Esophagus mucosa (tissue), 1 donor: Measurements from ENCODE around the gene TMEM72. TPM values are rescaled to one million over a fixed set of nuclear protein-coding genes. Genes with fewer than 3 reads are reported as not detected.

Experiments
- ATAC-seq: fragments of 200-7000 bp; cut with Tn5 transposase; one replicate; pipeline ENCODE4 v1.9.1; 2020
- total RNA-seq: library from RNA; stranded (reverse); gene quantifications from one replicate; pipeline ENCODE4 v1.2.4, GENCODE V29; 2023
- donor health status: DM: yes; HTN: yes; CAD: no.

TMEM72 gene
- total RNA-seq, 1 donor from 2014 or later: not detected

- ATAC-seq: no peak
These were observed 20.2 kb upstream of the TMEM72 start for GRCh38 chr10:44890696-44891563.

- ATAC-seq: no peak
These were observed 19.4 kb upstream of the TMEM72 start for GRCh38 chr10:44891721-44892120.

- no peak for ATAC-seq
These were observed 17.3 kb upstream of the TMEM72 start for GRCh38 chr10:44893604-44894468.

GRCh38 chr10:44894691-44895090, 16.4 kb upstream of the TMEM72 start:
- no peak for ATAC-seq

DNA sequence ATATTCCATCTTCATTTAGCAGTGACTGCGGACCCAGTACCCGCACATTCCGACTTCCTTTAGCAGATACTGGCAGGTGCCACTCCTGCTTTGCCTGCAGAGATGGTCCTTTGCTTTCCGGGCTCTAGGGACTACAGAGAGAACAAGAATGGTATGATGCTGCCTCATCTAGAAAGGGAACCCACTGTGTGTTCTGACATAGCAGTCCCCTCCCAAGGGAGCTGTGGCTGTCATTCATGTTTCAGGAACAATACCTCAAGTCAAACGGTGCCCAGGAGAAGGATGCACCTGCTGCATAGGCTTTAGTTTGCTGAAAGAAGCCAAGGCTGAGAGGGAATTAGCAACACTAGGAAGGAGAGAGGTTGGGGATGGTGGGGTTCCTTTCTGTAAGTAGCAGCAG, 15.9 kb upstream of the TMEM72 start:
- ATAC-seq: no peak

DNA sequence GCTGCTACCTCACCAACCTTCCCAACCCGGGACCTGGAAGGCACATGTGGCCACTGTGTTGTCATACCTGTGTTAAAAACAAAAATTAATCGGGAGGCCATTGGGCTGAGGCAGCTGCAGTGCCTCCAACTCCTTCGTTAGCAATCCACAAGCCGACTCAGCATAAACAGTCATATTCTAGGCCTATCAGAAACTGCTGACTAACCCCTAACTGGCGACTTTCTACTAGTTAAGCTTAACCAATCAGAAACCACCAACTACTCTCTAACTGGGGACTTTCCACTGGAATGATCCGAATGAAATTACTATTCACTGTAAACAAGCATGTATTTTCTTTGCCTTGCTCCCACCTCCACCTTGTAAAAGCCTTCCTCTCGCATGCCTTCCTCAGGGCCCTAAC, 14.1 kb upstream of the TMEM72 start:
- no peak for ATAC-seq

DNA sequence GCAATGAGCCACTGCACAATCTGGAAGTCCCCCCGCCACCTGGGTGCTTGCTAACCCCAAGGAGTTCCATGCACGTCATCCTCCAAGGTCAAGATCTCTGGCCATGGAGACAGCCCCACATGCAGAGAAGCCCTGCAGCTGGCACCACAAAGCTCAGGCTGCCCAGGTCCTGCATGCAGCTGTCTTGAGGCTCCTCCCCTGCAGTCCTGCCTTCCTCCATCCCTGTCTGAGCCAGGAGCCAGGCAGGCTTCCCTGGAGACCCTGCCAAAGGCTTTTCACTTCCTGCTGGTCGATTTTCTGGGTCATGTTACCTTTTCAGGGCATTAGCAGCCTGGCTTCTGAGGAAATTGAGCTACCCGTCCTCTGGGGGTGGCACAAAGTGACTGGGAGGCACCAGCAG, 12.5 kb upstream of the TMEM72 start:
- no peak for ATAC-seq

- ATAC-seq: no peak
These were observed 11.6 kb upstream of the TMEM72 start for GRCh38 chr10:44899450-44900080.

DNA sequence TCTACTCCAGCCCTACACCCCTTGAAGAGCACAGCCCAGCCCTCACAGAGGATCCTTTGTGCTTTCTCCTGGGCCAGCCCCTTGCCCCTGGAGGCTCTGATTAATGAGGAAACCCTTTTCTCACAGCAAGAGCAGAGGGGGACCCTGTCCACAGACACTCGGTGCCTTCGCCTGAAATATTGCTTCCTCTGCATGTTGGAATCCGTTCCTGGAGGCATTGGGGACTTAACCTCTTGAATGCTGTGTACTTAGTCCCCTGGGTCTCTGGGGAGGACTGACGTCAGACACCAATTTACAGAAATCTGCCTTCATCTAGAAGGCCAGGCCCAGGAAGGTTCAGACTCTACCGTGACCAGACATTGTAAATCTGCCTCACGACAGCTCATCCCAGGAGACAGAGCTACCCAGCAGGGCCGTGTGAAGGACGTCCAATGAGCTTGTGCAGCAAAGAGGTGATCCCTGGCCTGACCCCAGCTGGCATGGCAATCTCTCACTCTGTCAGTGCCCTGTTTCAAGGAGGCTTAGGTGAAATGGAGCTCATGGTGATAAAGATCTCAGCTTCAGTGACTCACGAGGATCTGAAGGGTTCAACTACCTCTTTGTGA, 8.1 kb upstream of the TMEM72 start:
- ATAC-seq: no peak

- no peak for ATAC-seq
These were observed 4.7 kb upstream of the TMEM72 start for GRCh38 chr10:44906486-44906885.

DNA sequence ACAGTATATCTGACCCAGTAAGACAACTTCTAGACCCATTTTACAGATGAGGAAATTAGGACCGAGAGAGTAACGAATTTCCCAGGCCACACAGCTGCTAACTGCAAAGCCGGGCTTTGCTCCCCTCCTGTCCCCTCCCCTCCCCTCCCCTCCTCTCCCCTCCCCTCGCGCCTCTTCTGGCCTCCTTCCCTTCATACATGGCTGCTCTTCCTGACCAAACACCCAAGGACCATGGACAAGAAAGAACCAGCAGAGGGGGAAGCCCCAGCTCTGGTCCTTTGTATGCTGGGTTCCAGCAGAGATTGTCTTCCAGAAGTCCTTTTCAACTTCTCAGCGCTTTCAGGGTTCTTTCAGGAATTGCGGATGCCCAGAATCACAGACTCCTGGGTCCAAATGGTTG, 3.6 kb upstream of the TMEM72 start:
- no peak for ATAC-seq

DNA sequence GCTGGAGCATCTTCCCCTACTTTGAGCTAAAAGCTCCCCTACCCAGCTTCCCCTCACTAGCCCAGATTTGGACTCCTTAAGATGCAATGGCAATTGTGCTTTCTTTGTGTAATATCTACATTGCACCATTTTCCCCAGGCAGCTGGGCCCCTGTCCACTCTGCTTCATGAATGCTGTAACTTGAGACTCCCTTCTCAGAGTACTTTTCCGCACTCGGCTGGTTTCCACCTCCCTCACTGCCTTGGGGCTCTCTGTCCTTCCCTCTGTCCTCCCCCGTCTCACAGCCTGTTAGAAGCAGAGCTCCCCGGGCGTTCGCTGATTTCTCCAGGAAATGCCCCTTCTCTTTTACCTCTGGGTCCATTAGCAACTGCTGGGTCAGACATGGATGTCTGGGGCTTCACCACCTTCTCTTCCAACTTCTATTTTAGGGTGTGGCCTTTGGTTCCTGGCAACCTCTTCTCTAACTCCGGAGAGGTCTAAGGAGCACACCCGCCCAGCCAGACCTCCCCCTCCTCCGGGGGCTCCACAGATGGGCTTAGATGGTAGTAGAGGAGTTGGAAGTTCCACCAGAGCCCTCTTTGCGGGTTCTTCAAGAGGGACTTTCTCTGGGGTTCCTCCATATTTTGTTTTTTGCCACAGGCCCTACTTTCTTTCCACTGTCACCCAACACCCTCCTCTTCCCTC, 2.9 kb upstream of the TMEM72 start:
- ATAC-seq: no peak

GRCh38 chr10:44908936-44909630, 2.1 kb upstream of the TMEM72 start:
- no peak for ATAC-seq

GRCh38 chr10:44909910-44910309, 1.2 kb upstream of the TMEM72 start:
- no peak for ATAC-seq

DNA sequence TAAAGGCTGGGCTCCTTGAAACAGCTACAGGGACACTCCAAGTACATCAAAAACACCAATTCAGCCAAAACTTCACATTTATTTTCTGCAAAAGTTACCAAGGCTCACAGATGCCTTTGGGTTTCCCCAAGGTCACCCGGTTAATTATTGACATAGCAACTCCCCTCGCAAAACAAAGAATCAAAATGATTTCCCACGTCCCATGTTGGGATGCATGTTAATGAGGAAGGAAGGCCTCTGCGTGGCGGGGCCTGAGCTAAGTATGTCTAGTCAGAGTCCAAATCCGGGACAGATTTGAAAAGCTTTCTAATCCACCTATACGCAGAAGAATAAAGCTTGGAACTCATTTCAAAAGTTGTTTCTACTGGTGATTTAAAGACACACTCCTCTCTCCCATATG, 535 bp upstream of the TMEM72 start:
- no peak for ATAC-seq

DNA sequence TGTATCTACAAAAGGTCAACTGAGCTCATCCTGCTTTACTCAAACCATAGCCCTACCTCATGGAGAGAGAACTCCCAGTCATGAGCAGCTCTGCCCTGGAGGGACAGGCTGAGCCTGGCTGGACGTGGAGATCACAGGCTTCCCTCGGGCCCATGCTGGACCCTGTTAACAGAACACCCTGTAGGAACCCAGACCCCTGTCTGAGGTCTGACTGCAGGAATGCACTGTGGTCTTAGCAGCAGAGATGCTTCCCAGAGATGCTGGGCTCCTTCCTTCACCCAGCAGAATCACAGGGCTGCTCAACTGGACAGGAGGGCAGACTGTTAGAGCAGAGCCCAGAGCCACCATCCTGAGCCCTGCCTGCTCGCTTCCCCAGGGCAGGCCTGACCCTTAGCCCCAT, 814 bp downstream of the TMEM72 start:
- ATAC-seq: no peak

DNA sequence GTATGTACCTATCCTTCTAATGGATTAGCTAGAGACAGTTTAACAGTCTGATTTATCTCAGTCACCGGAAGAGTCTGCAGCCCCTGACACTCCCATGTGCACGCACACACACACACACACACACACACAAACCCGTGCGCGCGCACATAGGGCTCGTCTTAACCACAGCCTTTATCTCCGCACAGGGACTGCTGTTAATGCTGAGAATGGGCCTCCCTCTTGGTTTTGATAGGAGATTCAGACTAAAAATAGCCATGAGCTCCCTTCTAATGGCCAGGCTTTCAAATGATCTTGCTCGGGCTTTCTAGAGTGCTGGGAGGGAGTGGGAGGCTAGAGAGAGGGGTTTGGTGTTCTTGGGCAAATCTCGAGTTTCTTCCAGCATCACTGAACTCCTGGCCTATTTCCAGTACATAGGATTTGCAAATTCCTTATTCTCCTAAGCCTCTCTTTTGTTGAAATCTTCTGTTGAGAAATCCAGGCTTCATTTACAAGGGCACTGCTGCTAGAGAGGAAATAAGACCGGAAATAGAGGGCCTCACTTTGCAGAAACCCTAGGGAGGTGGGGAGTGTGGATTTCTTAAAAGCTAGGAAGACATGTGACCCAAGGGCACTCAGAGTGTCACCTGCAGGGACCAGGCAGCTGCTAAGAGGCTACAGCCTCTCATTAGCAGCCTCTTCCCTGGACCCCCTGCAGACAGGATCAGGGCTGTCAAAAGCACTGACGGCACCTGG, 2.4 kb downstream of the TMEM72 start:
- ATAC-seq: no peak

GRCh38 chr10:44914891-44915290, 3.8 kb downstream of the TMEM72 start:
- ATAC-seq: no peak

DNA sequence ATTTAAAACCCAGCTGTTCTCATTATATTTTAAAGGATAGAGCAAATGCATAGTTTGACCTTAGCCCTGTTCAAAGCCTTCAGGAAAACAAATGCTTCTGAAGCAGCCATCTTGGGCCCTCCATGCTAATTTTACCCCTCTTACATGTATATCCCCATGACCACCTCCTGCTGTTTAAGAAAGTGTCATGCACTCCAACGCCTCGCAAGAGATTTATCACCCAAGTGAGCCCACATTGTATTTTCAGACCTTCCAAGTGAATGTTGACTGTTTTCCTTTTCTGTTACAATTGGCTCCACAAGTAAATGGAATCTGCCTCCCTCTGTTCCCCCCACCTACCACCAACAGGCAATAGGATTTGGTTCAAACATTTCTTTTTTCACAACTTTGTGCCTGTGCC, 5.3 kb downstream of the TMEM72 start:
- ATAC-seq: no peak

GRCh38 chr10:44917848-44918247, 6.7 kb downstream of the TMEM72 start:
- ATAC-seq: no peak

DNA sequence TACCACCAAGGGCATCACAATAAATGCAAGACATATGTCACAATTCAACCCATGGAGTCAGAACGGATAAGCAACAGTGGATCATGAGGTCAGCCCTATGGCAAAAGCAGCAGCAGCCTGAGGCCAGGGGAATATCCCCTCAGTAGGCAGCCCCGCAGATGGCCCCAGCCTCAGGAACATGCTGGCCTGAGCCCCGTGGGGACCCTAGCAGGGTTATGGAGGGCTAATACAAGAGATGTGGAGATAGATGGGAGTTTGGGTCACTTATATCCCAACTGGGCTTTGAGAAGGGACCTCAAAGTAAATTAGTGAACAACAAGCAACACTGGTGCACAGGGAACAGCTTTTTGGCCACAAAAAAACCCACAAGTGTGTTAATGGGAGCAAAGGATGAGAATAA, 9.1 kb downstream of the TMEM72 start:
- no peak for ATAC-seq
